GM18868 (cell line): ENCODE results near the gene PCSK2.

ENCODE experiments used
- ATAC-seq: cut with Tn5 transposase; IDR thresholded peaks from one replicate; pipeline ENCODE4 v1.9.1; 2021; ENCODE audit warnings: mild to moderate bottlenecking, moderate library complexity; ENCODE audit not compliant: unreplicated experiment

PCSK2 gene

DNA sequence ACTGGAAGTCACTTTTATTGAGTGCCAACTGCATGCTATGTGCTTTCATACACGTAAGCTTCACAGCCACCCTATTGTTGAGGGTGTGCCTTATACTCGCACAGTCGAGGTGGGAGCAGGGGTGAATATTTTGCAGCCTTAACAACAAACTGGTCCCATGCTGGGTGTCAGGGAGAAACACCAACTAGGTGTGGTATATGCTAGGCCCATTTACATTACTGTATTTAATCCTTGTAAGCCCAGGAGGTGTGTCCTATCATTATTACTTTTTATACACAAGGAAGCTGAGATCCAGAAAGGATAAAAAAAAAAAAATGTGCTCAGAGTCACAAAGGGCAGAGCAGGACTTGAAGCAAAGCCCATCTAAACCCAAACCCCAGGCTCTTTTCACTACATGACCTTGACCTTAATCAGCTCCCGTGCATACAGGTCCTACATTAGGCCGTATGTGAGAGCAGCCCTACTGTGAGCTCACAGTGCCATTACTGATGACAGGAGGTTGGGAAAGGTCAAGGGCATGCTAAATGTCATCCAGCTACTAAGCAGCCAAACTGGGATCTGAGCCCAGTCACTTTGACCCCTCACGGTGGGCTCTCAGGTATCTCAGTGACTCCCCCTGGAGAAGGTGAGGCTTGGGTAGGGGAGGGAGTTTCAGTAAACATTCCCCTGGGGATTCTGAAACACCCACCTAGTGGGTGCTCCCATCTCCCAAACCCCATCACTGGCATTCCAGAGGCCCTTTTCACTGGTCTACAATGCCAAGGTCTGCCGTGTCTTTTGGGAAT is 242.6 kb downstream of the PCSK2 start:
- no peak for ATAC-seq

DNA sequence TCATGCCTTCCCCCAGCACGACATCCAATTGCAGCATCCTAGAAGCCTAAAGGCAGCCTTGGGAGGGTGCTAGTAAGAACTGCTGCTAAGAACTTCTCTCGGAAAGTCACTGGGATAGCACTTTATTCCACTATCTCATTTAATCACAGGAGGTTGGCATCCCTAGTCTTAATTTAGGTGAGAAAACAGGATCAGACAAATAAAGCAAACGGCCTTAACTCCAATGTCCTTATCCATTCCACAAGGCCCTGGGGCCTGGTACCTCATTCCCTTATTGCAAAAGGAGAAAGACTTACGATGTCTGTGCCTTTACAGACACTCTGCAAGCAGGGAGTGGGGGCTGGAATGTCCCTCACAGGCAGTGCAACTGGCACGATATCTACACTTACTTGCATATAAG is 243.7 kb downstream of the PCSK2 start:
- ATAC-seq: no peak

DNA sequence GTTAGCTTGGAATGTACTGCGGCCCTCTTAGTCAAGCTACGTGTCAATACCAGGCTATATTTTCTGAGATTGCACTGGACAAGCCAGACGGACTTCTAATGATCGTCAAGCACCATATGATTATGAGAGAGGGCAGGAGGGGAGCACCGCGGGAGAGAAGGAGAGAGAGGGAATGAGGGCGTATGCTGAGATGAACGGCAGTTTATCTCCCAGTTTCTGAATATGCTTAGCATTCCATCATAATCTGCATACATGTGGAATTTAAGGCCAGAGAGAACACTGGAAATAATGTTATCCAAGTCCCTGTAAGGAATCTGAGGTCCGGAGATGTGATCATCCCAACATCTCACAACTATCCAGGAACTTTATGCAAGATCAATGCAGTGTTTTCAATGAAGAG is 244.1 kb downstream of the PCSK2 start:
- no peak for ATAC-seq

DNA sequence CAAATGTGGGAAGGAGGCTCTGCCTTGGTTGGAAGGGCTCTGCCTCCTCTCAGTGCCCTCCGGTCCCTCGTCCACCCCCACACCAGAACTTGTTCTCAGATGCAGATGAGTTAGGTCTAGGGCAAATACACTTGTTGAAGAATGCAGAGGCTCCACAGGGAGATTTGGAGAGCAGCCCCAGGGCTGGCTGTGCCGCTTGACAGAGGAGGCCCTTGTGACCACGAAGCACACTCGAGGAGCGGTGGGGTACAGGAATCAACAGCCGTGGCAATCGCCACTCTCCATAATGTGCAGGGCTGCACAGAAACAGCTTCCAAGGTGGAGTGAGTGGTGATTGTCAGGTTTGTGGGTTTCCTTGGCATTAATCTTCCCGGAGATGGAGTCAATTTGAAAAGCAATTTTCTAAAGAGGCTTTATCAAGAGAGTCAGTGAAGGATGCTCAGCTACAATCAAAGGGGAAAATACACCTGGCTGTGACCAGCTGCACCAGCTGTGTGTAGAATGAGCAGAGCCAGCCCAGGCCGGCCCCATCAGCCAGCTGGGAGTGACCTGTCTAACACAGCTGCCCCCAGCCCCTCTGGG is 244.9 kb downstream of the PCSK2 start:
- no peak for ATAC-seq

GRCh38 chr20:17473659-17474058 is 246.8 kb downstream of the PCSK2 start:
- ATAC-seq: no peak

DNA sequence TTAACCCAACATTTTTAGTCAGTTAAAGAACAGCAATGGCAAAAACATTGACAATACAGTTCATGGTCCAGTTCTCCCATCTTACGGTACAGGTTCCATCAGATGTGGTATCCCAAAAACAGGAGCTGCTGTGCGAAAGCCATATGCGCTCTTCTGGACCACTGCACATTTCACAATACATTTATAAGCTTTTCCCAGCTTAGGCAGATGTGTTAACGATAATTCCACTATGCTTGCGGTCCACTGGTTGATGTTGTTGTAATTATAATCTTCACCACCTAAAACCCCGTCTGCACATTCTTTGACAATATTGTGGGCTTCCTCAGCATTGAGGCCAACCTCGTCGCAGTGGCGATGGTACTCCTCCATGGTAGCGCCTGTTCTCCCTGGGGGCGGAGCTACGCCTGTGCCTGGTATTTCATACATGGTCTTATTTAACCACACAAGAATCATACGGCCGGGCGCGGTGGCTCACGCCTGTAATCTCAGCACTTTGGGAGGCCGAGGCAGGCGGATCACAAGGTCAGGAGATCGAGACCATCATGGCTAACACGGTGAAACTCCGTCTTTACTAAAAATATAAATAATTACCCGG is 252.3 kb downstream of the PCSK2 start:
- no peak for ATAC-seq

- ATAC-seq: no peak
Measured at GRCh38 chr20:17480696-17481095, 253.9 kb downstream of the PCSK2 start.

GRCh38 chr20:17481661-17482060 is 254.8 kb downstream of the PCSK2 start:
- ATAC-seq: no peak

DNA sequence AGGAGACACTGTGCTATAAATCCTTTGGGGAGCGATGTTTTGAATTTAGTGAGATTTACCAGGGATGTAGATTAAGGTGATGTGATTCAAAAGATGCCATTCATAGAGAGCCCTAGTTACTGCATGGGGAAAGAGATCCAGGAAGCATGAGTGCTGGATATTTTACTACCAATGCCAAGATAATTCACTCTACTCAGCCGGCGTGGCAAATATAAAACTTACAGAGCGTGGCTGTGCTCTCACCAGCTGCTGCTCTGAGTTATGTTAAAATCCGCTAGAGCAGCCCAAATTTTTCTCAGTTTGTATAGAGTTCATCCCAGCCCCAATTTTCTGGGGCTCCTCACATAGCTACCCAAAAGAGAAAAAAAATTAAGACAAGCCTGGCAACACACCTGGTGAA is 255.7 kb downstream of the PCSK2 start:
- ATAC-seq: no peak

GRCh38 chr20:17485017-17485416 is 258.2 kb downstream of the PCSK2 start:
- no peak for ATAC-seq

- ATAC-seq: no peak
Measured at GRCh38 chr20:17488916-17489600, 262.2 kb downstream of the PCSK2 start.

- ATAC-seq: no peak
Measured at GRCh38 chr20:17490501-17490900, 263.7 kb downstream of the PCSK2 start.

- no peak for ATAC-seq
Measured at GRCh38 chr20:17491041-17491440, 264.2 kb downstream of the PCSK2 start.

- no peak for ATAC-seq
Measured at GRCh38 chr20:17491488-17491887, 264.6 kb downstream of the PCSK2 start.

- no peak for ATAC-seq
Measured at GRCh38 chr20:17493173-17493572, 266.3 kb downstream of the PCSK2 start.

DNA sequence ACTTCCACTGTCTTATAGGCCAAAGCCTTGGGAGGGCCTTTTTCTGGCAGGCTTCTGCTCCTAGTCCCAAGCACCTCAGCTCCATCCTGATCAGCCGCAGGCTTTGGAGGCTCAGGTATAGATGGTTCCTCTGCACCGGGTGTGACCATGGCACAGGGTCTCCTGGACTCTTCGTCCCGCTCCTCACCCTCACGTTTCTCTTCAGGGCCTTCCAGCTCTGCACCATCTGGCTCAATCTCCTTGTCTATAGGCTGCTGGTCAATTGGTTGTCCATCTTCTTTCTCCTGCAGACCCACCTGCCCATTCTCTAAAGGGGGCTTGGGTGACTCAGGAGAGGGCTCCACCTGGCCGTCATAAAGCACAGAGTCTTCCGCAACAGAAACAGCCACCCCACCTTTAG is 267.4 kb downstream of the PCSK2 start:
- no peak for ATAC-seq

DNA sequence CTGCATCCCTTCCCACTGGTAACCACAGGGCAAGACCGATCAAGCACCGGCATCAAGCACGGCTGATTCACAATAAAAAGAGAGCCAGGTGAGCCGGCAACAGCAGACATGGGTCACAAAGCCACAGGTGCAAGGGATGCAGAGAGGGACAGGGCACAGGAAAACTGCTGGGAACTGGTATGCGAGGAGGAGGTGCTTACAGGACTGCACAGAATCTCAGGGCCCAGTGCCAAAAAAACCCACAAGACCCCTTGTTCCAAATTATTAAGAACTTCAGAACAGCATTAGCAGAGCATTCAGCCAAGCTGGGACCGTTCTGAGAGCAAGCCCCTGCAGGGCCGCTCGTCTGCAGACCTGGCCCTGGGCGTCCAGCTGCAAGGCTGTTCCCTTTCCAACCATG is 269.0 kb downstream of the PCSK2 start:
- ATAC-seq: no peak

DNA sequence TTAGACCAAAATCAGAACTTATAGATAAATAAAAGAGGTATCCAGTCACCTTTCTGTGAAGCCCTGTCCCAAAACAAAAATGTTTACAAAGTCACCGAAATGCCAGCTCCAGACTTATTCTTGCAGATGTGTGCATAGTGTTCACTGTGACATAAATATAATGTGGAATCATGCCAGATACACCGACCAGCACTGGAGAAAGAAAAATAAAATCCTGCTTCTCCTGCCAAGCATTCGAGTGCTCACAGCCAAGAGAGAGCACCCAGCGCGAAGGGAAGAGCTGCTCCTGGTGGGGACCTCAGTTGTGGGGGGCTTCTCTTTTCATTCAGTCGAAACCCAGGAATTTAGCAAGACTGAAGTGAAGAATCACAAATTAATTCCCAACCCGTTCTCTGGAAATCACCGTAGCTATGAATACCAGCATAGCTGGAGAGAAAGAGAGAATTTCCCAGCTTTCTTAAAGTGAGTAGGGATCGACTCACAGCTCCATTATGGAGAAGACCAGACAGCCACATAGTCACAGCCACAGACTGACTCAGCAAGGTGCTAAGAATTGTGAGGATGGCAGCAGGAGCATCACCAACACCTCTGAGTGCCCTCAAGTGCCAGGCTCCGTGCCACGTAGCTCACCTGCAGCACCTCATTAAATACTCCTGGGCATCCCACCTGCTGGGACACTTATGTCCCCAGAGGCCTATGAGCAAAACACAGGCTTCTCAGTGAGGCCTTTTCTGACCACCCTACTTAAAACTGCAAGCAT is 271.2 kb downstream of the PCSK2 start:
- no peak for ATAC-seq

GRCh38 chr20:17498641-17499040 is 271.8 kb downstream of the PCSK2 start:
- ATAC-seq: no peak

DNA sequence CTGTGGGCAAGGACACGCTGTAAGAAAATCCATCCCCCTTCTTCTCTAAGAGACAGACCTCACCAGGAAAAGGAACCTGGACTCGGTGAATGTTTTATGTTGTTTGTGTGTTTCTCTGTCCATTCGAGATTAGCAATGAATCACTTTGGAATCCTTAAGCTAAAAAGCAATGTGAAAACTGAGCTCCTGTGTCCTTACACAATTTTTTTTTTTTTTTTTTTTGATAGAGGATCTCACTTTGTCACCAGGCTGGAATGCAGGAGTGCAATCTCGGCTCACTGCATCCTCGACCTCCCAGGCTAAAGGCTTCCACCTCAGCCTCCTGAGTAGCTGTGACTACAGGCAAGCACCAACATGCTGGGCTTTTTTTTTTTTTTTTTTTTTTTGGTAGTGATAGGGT is 272.2 kb downstream of the PCSK2 start:
- no peak for ATAC-seq

DNA sequence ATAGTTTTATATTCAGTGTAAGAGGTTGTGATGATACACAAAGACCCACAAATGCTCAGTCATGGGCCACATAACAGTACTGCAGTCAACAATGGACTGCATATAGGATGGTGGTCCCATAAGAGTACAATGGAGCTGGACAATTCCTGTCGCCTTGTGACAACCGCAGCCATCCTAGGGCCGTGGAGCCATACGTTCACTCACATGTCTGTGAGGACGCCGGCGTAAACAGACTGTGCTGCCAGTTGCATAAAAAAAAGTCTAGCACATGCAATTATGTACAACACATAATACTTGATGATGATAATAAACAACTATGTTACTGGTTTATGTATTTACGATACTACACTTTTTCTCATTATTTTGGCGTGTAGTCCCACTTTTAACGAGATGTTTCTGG is 273.4 kb downstream of the PCSK2 start:
- ATAC-seq: no peak
